ENCODE data around the gene PBX3.

- TF ChIP-seq CTCF (conservative IDR thresholded peaks at IDR 0.05; ENCODE audit: low read depth, low read length), result no peak
- TF ChIP-seq EZH2 (IDR thresholded peaks at IDR 0.05; ENCODE audit: borderline replicate concordance, low read depth, low read length, poor library complexity, severe bottlenecking), result no peak
These were observed 149.2 kb downstream of the PBX3 start for GRCh38 chr9:125896404-125896803.
